Measurements from ENCODE around the gene DEFB131B. TPM values are rescaled to one million over a fixed set of nuclear protein-coding genes. Genes with fewer than 3 reads are reported as not detected.
A peak's percentile ranks its signal among the peaks of the same experiment; 100 is the strongest.

Gene DEFB131B
- total RNA-seq, 1 experiment from 2014 or later = not detected

DNA sequence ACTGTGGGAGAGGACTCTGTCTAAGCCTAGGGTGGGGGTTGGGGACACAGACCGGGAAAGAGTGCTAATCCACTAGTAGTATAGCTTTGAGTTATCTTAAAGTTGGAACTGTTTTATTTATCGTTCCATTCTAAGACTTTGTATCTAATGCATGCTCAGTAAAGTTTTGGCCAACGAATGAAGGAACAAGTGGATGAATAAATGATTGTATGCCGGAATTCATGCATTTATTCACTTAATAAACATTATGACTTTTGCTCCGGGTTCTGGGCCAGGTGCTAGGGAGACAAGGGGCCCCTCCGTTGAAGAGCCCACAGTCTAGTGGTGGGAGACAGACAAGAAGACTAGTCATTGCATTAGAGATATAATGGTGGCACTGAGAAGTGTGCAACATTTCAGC is 51.2 kb downstream of the DEFB131B start:
- peak overlapping the region; percentile 73; the same call in 1 of the 2 replicates for H3K27ac ChIP-seq (ENCODE audit: low read depth, low read length)
- peaks cover 4 to 18% of the 10 kb centered on the region in 2 experiments for H3K4me1 ChIP-seq (ENCODE audit: control insufficient read depth in 1 of 2, insufficient read depth in 2 of 2, low read length in 2 of 2)
- no peaks in the 10 kb centered on the region for H3K27me3 ChIP-seq (ENCODE audit: insufficient read depth, low read length)
- intact Hi-C loops (cut with micrococcal nuclease) = no loop called here
- CTCF ChIA-PET = no interaction called here
- POLR2A ChIA-PET = no interaction called here
- RAD21 ChIA-PET (ENCODE audit: low non-redundant PET in 1 of 2, low total read pairs in 2 of 2, uncharacterized antibody in 2 of 2, unreplicated experiment in 2 of 2) = no interaction called here
- H3K4me3 ChIP-seq (replicated peaks in 1 of 2; ENCODE audit: low read depth in 1 of 2, low read length in 2 of 2) = peak overlapping the region; percentile 83 to 89
- H3K9me3 ChIP-seq (ENCODE audit: control insufficient read depth in 1 of 2, insufficient read depth in 1 of 2, low read depth in 1 of 2, low read length in 2 of 2) = no peaks in the 10 kb centered on the region
- H4K20me1 ChIP-seq (ENCODE audit: insufficient read depth) = no peaks in the 10 kb centered on the region
- no peaks in the 10 kb centered on the region for H3K9me2 ChIP-seq (ENCODE audit: insufficient read depth)
- H2AFZ ChIP-seq (ENCODE audit: low read depth, low read length, poor library complexity, severe bottlenecking) = no peak overlapping the region
- H3K9ac ChIP-seq (ENCODE audit: low read length) = peak overlapping the region; percentile 91
- TF ChIP-seq, protein P1, sequence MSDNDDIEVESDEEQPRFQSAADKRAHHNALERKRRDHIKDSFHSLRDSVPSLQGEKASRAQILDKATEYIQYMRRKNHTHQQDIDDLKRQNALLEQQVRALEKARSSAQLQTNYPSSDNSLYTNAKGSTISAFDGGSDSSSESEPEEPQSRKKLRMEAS (IDR thresholded peaks at IDR 0.05) = no peak
- no peak for TF ChIP-seq EZH2 (IDR thresholded peaks at IDR 0.05)
- no peak for TF ChIP-seq RAD21 (IDR thresholded peaks at IDR 0.05; ENCODE audit: low read depth)
- no peak for TF ChIP-seq CEBPB (IDR thresholded peaks at IDR 0.05; ENCODE audit: low read depth)
- TF ChIP-seq, protein P2, sequence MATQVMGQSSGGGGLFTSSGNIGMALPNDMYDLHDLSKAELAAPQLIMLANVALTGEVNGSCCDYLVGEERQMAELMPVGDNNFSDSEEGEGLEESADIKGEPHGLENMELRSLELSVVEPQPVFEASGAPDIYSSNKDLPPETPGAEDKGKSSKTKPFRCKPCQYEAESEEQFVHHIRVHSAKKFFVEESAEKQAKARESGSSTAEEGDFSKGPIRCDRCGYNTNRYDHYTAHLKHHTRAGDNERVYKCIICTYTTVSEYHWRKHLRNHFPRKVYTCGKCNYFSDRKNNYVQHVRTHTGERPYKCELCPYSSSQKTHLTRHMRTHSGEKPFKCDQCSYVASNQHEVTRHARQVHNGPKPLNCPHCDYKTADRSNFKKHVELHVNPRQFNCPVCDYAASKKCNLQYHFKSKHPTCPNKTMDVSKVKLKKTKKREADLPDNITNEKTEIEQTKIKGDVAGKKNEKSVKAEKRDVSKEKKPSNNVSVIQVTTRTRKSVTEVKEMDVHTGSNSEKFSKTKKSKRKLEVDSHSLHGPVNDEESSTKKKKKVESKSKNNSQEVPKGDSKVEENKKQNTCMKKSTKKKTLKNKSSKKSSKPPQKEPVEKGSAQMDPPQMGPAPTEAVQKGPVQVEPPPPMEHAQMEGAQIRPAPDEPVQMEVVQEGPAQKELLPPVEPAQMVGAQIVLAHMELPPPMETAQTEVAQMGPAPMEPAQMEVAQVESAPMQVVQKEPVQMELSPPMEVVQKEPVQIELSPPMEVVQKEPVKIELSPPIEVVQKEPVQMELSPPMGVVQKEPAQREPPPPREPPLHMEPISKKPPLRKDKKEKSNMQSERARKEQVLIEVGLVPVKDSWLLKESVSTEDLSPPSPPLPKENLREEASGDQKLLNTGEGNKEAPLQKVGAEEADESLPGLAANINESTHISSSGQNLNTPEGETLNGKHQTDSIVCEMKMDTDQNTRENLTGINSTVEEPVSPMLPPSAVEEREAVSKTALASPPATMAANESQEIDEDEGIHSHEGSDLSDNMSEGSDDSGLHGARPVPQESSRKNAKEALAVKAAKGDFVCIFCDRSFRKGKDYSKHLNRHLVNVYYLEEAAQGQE (IDR thresholded peaks at IDR 0.05; ENCODE audit: low read depth) = no peak
- no peak for TF ChIP-seq EZH2phosphoT487 (IDR thresholded peaks at IDR 0.05; ENCODE audit: borderline replicate concordance)
- no peak for TF ChIP-seq POLR2A (IDR thresholded peaks at IDR 0.05; ENCODE audit: borderline replicate concordance, extremely low read depth, insufficient read depth, insufficient read length)
- no peak for TF ChIP-seq ZFX (IDR thresholded peaks at IDR 0.05)
- TF ChIP-seq, protein P3, sequence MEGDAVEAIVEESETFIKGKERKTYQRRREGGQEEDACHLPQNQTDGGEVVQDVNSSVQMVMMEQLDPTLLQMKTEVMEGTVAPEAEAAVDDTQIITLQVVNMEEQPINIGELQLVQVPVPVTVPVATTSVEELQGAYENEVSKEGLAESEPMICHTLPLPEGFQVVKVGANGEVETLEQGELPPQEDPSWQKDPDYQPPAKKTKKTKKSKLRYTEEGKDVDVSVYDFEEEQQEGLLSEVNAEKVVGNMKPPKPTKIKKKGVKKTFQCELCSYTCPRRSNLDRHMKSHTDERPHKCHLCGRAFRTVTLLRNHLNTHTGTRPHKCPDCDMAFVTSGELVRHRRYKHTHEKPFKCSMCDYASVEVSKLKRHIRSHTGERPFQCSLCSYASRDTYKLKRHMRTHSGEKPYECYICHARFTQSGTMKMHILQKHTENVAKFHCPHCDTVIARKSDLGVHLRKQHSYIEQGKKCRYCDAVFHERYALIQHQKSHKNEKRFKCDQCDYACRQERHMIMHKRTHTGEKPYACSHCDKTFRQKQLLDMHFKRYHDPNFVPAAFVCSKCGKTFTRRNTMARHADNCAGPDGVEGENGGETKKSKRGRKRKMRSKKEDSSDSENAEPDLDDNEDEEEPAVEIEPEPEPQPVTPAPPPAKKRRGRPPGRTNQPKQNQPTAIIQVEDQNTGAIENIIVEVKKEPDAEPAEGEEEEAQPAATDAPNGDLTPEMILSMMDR (IDR thresholded peaks at IDR 0.05 in 2 of 3, conservative IDR thresholded peaks at IDR 0.05 in 1 of 3; ENCODE audit: borderline replicate concordance in 1 of 3, insufficient read depth in 1 of 3, low read depth in 2 of 3, low read length in 2 of 3) = no peak
- no peak for TF ChIP-seq CBX3 (IDR thresholded peaks at IDR 0.05; ENCODE audit: low read depth)
- TF ChIP-seq POLR2AphosphoS5 (IDR thresholded peaks at IDR 0.05; ENCODE audit: low read depth, low read length) = no peak
- TF ChIP-seq SP1 (IDR thresholded peaks at IDR 0.05; ENCODE audit: low read depth) = no peak
- TF ChIP-seq SIN3A (IDR thresholded peaks at IDR 0.05; ENCODE audit: low read depth) = no peak
- no peak for TF ChIP-seq YY1 (IDR thresholded peaks at IDR 0.05; ENCODE audit: extremely low read depth, insufficient replicate concordance, low read depth, low read length)
- TF ChIP-seq, protein P4, sequence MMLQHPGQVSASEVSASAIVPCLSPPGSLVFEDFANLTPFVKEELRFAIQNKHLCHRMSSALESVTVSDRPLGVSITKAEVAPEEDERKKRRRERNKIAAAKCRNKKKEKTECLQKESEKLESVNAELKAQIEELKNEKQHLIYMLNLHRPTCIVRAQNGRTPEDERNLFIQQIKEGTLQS (IDR thresholded peaks at IDR 0.05) = no peak
- no peak for TF ChIP-seq JUND (IDR thresholded peaks at IDR 0.05)
- no peak for TF ChIP-seq SRF (IDR thresholded peaks at IDR 0.05; ENCODE audit: low read depth)
- no peaks in the 10 kb centered on the region for H3K36me3 ChIP-seq (ENCODE audit: control insufficient read depth in 1 of 2, insufficient read depth in 2 of 2, low read length in 2 of 2)
- no peak for ATAC-seq
- no TSS peak for BruUV-seq (replicated peaks)
- DNase-seq (ENCODE audit: low read depth, low spot score) = no peak
- peaks cover 68% of the 10 kb centered on the region for H3K79me2 ChIP-seq (ENCODE audit: insufficient read depth, low read length)
- H3K4me2 ChIP-seq (ENCODE audit: low read length) = peak overlapping the region; percentile 92
